Loucy (cell line): ENCODE results near the gene DUSP7.

Experiments
- EZH2phosphoT487 ChIP-seq: fragments of 200-600 bp; IDR thresholded peaks from 2 replicates; pipeline ENCODE4 v1.6.1; 2018; ENCODE audit warnings: antibody characterized with exemption, mild to moderate bottlenecking, moderate library complexity, borderline replicate concordance
- TF ChIP-seq, protein P1 (sequence below): fragments of 200-600 bp; sonication (generic); conservative IDR thresholded peaks from 2 replicates; pipeline ENCODE4 v1.5.1; 2014; ENCODE audit warnings: mild to moderate bottlenecking, antibody characterized with exemption, low read length

DNA sequence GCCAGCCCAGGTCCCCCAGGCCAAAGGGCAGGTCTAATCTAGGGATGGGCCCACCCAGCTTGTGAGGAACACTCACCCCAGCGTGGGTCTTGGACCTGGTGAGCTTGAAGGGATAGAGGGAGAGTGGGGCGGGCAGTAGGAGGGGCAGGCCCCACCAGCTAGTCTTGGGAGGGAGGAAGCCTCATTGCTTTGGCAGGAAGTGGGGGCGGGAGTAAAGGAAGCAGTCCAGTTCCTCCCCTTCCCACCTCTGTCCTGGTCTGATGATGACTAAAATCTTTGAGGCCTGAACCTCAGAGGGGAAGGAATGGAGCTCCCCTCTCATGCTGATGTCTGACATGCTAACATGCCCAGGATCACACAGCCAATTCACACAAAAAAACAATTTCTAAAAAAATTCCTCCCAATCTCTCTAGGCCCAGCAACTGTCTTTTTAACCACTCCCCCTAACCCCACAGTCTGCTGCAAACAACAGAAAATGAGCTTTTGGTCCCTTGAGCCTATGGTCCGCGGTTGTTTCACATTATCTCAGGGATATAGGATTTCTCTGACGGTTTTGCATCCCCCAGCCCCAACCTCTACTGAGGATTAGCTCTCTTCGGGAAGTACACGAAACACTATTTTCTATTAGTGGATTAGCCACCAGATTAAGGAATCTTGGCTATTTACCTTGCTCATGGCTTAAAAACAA lies 30.7 kb upstream of the DUSP7 start:
- TF ChIP-seq, protein P1, sequence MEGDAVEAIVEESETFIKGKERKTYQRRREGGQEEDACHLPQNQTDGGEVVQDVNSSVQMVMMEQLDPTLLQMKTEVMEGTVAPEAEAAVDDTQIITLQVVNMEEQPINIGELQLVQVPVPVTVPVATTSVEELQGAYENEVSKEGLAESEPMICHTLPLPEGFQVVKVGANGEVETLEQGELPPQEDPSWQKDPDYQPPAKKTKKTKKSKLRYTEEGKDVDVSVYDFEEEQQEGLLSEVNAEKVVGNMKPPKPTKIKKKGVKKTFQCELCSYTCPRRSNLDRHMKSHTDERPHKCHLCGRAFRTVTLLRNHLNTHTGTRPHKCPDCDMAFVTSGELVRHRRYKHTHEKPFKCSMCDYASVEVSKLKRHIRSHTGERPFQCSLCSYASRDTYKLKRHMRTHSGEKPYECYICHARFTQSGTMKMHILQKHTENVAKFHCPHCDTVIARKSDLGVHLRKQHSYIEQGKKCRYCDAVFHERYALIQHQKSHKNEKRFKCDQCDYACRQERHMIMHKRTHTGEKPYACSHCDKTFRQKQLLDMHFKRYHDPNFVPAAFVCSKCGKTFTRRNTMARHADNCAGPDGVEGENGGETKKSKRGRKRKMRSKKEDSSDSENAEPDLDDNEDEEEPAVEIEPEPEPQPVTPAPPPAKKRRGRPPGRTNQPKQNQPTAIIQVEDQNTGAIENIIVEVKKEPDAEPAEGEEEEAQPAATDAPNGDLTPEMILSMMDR = no peak
- no peak for TF ChIP-seq EZH2phosphoT487
